ENCODE measurements around the gene BRIP1.

Gene BRIP1

DNA sequence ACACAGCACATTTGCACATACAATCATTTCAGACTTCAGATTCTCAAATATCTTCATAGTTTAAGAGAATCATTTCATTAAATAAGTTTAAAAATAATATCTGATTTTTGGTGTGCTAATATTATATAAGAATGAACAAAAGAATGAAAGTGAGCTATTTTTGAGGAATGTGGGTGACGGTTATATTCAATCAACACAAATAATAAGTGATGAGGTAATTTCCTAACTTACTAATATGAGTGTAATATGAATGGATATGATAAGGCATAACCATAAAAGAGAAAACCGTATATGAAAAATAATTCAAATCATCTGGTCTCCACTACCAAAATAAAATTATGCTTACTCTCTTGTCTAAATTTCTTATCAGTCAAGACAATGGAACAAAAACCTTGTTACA, 203.9 kb downstream of the BRIP1 start:
- no peak overlapping the region for H3K27ac ChIP-seq (ENCODE audit: low read depth, low read length)
- no peak overlapping the region for H2BK5ac ChIP-seq (ENCODE audit: low read length)
- H3K18ac ChIP-seq (ENCODE audit: low read length): no peak overlapping the region
- H3K56ac ChIP-seq (ENCODE audit: low read length): no peak overlapping the region
- H3K4me2 ChIP-seq (ENCODE audit: low read length): no peak overlapping the region
- WGBS (ENCODE audit: extremely low coverage, insufficient coverage, low lambda C conversion rate): 100% methylated on average over 1 of the region's 2 CpGs
- no peak overlapping the region for H2BK120ac ChIP-seq (ENCODE audit: low read depth, low read length)
- H3K79me2 ChIP-seq (ENCODE audit: control insufficient read depth, insufficient read depth, low read length): no peaks in the 10 kb centered on the region
- no peak overlapping the region for H2BK15ac ChIP-seq (replicated peaks; ENCODE audit: low read depth)
- H2AK5ac ChIP-seq (ENCODE audit: low read length): no peak overlapping the region
- DNase-seq: no peak
- no peak overlapping the region for H3K4me3 ChIP-seq (ENCODE audit: low read length)
- H3K4me1 ChIP-seq (ENCODE audit: control insufficient read depth, low read depth, low read length): no peaks in the 10 kb centered on the region
- H4K5ac ChIP-seq (ENCODE audit: low read length): no peak overlapping the region
- no peak overlapping the region for H4K8ac ChIP-seq (ENCODE audit: low read depth, low read length)
- H3K9ac ChIP-seq (ENCODE audit: low read length): no peak overlapping the region
- H3K36me3 ChIP-seq (ENCODE audit: control insufficient read depth, insufficient read depth, low read length): no peaks in the 10 kb centered on the region
- H3K4ac ChIP-seq (ENCODE audit: low read depth, low read length): no peak overlapping the region
- H3K79me1 ChIP-seq (ENCODE audit: low read length): no peaks in the 10 kb centered on the region
- no peaks in the 10 kb centered on the region for H3K27me3 ChIP-seq (ENCODE audit: insufficient read depth, low read length, poor library complexity)
- H3K23ac ChIP-seq (ENCODE audit: low read length): no peak overlapping the region

DNA sequence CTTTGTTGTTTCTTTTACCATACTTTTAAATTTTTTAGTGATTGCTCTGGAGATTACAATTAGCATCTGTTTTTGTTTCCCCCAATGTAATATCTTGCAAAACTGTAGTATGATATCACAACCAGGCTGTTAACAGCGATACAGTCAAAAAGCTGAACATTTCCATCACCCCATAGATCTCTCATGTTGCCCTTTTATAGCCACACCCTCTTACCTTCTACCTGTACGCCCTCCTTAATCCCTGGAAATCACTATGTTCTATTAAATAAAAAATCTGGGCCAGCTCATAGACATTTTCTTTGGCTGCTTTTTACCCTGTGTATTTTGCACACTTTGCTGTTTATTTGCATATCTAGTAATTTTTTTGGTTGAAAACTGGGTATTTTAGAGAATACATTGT, 205.1 kb downstream of the BRIP1 start:
- Histone ChIP-seq H3K4me2 (ENCODE audit: low read length) (no peak overlapping the region), H3K27ac (ENCODE audit: low read depth, low read length) (no peak overlapping the region), H3K4ac (ENCODE audit: low read depth, low read length) (no peak overlapping the region), H3K4me1 (ENCODE audit: control insufficient read depth, low read depth, low read length) (no peaks in the 10 kb centered on the region), H3K36me3 (ENCODE audit: control insufficient read depth, insufficient read depth, low read length) (no peaks in the 10 kb centered on the region), H3K56ac (ENCODE audit: low read length) (no peak overlapping the region), H3K18ac (ENCODE audit: low read length) (no peak overlapping the region), H3K23ac (ENCODE audit: low read length) (no peak overlapping the region), H3K79me2 (ENCODE audit: control insufficient read depth, insufficient read depth, low read length) (no peaks in the 10 kb centered on the region), H3K79me1 (ENCODE audit: low read length) (no peaks in the 10 kb centered on the region), H2AK5ac (ENCODE audit: low read length) (no peak overlapping the region), H4K8ac (ENCODE audit: low read depth, low read length) (no peak overlapping the region), H4K5ac (ENCODE audit: low read length) (no peak overlapping the region), H2BK15ac (replicated peaks; ENCODE audit: low read depth) (no peak overlapping the region), H2BK5ac (ENCODE audit: low read length) (no peak overlapping the region), H2BK120ac (ENCODE audit: low read depth, low read length) (no peak overlapping the region), H3K27me3 (ENCODE audit: insufficient read depth, low read length, poor library complexity) (no peaks in the 10 kb centered on the region), H3K9ac (ENCODE audit: low read length) (no peak overlapping the region), H3K4me3 (ENCODE audit: low read length) (no peak overlapping the region)
- no CpG with 5 or more reads among the region's 2 CpGs for WGBS (ENCODE audit: extremely low coverage, insufficient coverage, low lambda C conversion rate)
- no peak for DNase-seq

- Histone ChIP-seq H3K27me3 (ENCODE audit: insufficient read depth, low read length, poor library complexity) (no peaks in the 10 kb centered on the region), H3K18ac (ENCODE audit: low read length) (no peak overlapping the region), H2BK120ac (ENCODE audit: low read depth, low read length) (no peak overlapping the region), H3K36me3 (ENCODE audit: control insufficient read depth, insufficient read depth, low read length) (no peaks in the 10 kb centered on the region), H3K4me2 (ENCODE audit: low read length) (no peak overlapping the region), H3K4ac (ENCODE audit: low read depth, low read length) (no peak overlapping the region), H3K79me1 (ENCODE audit: low read length) (no peaks in the 10 kb centered on the region), H2BK5ac (ENCODE audit: low read length) (no peak overlapping the region), H3K9ac (ENCODE audit: low read length) (no peak overlapping the region), H3K56ac (ENCODE audit: low read length) (no peak overlapping the region), H2BK15ac (replicated peaks; ENCODE audit: low read depth) (no peak overlapping the region), H3K23ac (ENCODE audit: low read length) (no peak overlapping the region), H4K5ac (ENCODE audit: low read length) (no peak overlapping the region), H3K79me2 (ENCODE audit: control insufficient read depth, insufficient read depth, low read length) (no peaks in the 10 kb centered on the region), H4K8ac (ENCODE audit: low read depth, low read length) (no peak overlapping the region), H3K4me3 (ENCODE audit: low read length) (no peak overlapping the region), H3K4me1 (ENCODE audit: control insufficient read depth, low read depth, low read length) (no peaks in the 10 kb centered on the region), H3K27ac (ENCODE audit: low read depth, low read length) (no peak overlapping the region), H2AK5ac (ENCODE audit: low read length) (no peak overlapping the region)
- DNase-seq: no peak
These were observed 206.0 kb downstream of the BRIP1 start for GRCh38 chr17:61657338-61657737.

DNA sequence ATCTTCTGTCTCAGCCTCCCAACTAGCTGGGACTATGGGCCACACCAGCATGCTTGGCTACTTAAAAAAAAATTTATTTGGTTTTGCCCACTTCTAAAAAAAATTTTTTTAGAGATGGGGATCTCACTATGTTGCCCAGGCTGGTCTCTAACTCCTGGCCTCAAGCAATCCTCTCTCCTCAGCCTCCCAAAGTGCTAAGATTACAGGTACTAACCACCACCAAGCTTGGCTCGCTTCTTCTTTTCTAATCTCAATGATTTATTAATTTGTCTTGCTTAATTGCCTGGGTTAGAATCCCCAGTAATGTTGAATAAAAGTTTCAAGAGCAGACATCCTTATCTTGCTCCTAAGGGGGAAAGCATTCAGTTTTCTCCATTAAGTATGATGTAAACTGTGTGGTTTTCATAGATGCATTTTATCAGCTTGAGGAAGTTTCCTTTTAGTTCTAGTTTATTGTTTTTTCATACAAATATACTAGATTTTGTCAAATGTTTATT, 206.6 kb downstream of the BRIP1 start:
- Histone ChIP-seq H2AK5ac (ENCODE audit: low read length) (no peak overlapping the region), H3K56ac (ENCODE audit: low read length) (no peak overlapping the region), H2BK5ac (ENCODE audit: low read length) (no peak overlapping the region), H3K9ac (ENCODE audit: low read length) (no peak overlapping the region), H3K27me3 (ENCODE audit: insufficient read depth, low read length, poor library complexity) (no peaks in the 10 kb centered on the region), H3K4ac (ENCODE audit: low read depth, low read length) (no peak overlapping the region), H3K79me1 (ENCODE audit: low read length) (no peaks in the 10 kb centered on the region), H3K18ac (ENCODE audit: low read length) (no peak overlapping the region), H4K5ac (ENCODE audit: low read length) (no peak overlapping the region), H4K8ac (ENCODE audit: low read depth, low read length) (no peak overlapping the region), H3K36me3 (ENCODE audit: control insufficient read depth, insufficient read depth, low read length) (no peaks in the 10 kb centered on the region), H3K27ac (ENCODE audit: low read depth, low read length) (no peak overlapping the region), H3K79me2 (ENCODE audit: control insufficient read depth, insufficient read depth, low read length) (no peaks in the 10 kb centered on the region), H3K4me3 (ENCODE audit: low read length) (no peak overlapping the region), H3K4me2 (ENCODE audit: low read length) (no peak overlapping the region), H2BK15ac (replicated peaks; ENCODE audit: low read depth) (no peak overlapping the region), H3K4me1 (ENCODE audit: control insufficient read depth, low read depth, low read length) (no peaks in the 10 kb centered on the region), H2BK120ac (ENCODE audit: low read depth, low read length) (no peak overlapping the region), H3K23ac (ENCODE audit: low read length) (no peak overlapping the region)
- no CpG with 5 or more reads among the region's 1 CpG for WGBS (ENCODE audit: extremely low coverage, insufficient coverage, low lambda C conversion rate)
- DNase-seq: no peak

DNA sequence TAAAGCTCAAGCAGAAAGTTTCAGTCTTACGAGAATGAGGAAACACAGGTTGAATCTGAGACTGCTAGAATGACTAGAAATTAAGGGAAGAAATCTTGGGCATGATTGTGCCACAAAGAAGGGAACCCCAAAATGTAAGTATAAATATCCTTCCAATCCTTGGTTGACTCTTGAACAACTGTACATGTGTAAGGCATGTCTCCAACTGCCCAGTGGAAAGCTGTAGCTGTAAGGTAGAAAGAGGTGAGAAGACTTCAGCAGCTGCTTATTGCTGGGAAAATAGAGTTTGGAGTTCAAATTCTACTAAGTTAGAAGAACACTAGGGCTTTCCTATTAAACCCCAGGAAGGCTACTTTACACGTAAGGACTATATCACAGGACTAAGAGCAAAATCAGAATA, 212.6 kb downstream of the BRIP1 start:
- H2BK5ac ChIP-seq (ENCODE audit: low read length): no peak overlapping the region
- H3K4me2 ChIP-seq (ENCODE audit: low read length): no peak overlapping the region
- no peak overlapping the region for H4K8ac ChIP-seq (ENCODE audit: low read depth, low read length)
- no peak overlapping the region for H2BK120ac ChIP-seq (ENCODE audit: low read depth, low read length)
- no peaks in the 10 kb centered on the region for H3K36me3 ChIP-seq (ENCODE audit: control insufficient read depth, insufficient read depth, low read length)
- no CpG with 5 or more reads among the region's 2 CpGs for WGBS (ENCODE audit: extremely low coverage, insufficient coverage, low lambda C conversion rate)
- no peak overlapping the region for H3K4ac ChIP-seq (ENCODE audit: low read depth, low read length)
- H3K4me3 ChIP-seq (ENCODE audit: low read length): no peak overlapping the region
- no peaks in the 10 kb centered on the region for H3K27me3 ChIP-seq (ENCODE audit: insufficient read depth, low read length, poor library complexity)
- no peaks in the 10 kb centered on the region for H3K79me2 ChIP-seq (ENCODE audit: control insufficient read depth, insufficient read depth, low read length)
- H4K5ac ChIP-seq (ENCODE audit: low read length): no peak overlapping the region
- no peak for DNase-seq
- no peak overlapping the region for H3K27ac ChIP-seq (ENCODE audit: low read depth, low read length)
- H3K56ac ChIP-seq (ENCODE audit: low read length): no peak overlapping the region
- no peak overlapping the region for H2AK5ac ChIP-seq (ENCODE audit: low read length)
- no peaks in the 10 kb centered on the region for H3K4me1 ChIP-seq (ENCODE audit: control insufficient read depth, low read depth, low read length)
- H2BK15ac ChIP-seq (replicated peaks; ENCODE audit: low read depth): no peak overlapping the region
- no peak overlapping the region for H3K23ac ChIP-seq (ENCODE audit: low read length)
- no peak overlapping the region for H3K9ac ChIP-seq (ENCODE audit: low read length)
- no peak overlapping the region for H3K18ac ChIP-seq (ENCODE audit: low read length)
- H3K79me1 ChIP-seq (ENCODE audit: low read length): no peaks in the 10 kb centered on the region

GRCh38 chr17:61648587-61648986, 214.7 kb downstream of the BRIP1 start:
- Histone ChIP-seq H3K4ac (ENCODE audit: low read depth, low read length) (no peak overlapping the region), H3K4me1 (ENCODE audit: control insufficient read depth, low read depth, low read length) (no peaks in the 10 kb centered on the region), H3K4me2 (ENCODE audit: low read length) (no peak overlapping the region), H2AK5ac (ENCODE audit: low read length) (no peak overlapping the region), H3K56ac (ENCODE audit: low read length) (no peak overlapping the region), H3K27ac (ENCODE audit: low read depth, low read length) (no peak overlapping the region), H4K8ac (ENCODE audit: low read depth, low read length) (no peak overlapping the region), H3K79me2 (ENCODE audit: control insufficient read depth, insufficient read depth, low read length) (no peaks in the 10 kb centered on the region), H2BK5ac (ENCODE audit: low read length) (no peak overlapping the region), H4K5ac (ENCODE audit: low read length) (no peak overlapping the region), H3K4me3 (ENCODE audit: low read length) (no peak overlapping the region), H3K18ac (ENCODE audit: low read length) (no peak overlapping the region), H2BK120ac (ENCODE audit: low read depth, low read length) (no peak overlapping the region), H3K27me3 (ENCODE audit: insufficient read depth, low read length, poor library complexity) (no peaks in the 10 kb centered on the region), H3K23ac (ENCODE audit: low read length) (no peak overlapping the region), H3K79me1 (ENCODE audit: low read length) (no peaks in the 10 kb centered on the region), H2BK15ac (replicated peaks; ENCODE audit: low read depth) (no peak overlapping the region), H3K36me3 (ENCODE audit: control insufficient read depth, insufficient read depth, low read length) (no peaks in the 10 kb centered on the region), H3K9ac (ENCODE audit: low read length) (no peak overlapping the region)
- no CpG with 5 or more reads among the region's 1 CpG for WGBS (ENCODE audit: extremely low coverage, insufficient coverage, low lambda C conversion rate)
- no peak for DNase-seq
